ENCODE data around the gene GPR12. TPM values are rescaled to one million over a fixed set of nuclear protein-coding genes. Genes with fewer than 3 reads are reported as not detected.

Gene GPR12
- total RNA-seq, 5 donors from 2014 or later (not counting 1 experiment from before 2014, with no cell fraction given), result not detected

GRCh38 chr13:26710166-26710565 is 50.4 kb downstream of the GPR12 start:
- Histone ChIP-seq H3K27ac (ENCODE audit: low read length) (no peak overlapping the region), H3K9me3 (no peaks in the 10 kb centered on the region), H3K36me3 (ENCODE audit: control insufficient read depth in 2 of 2, extremely low read depth in 1 of 2, insufficient read depth in 1 of 2, low read length in 1 of 2) (no peaks in the 10 kb centered on the region), H3K4me3 (ENCODE audit: control insufficient read depth in 1 of 2, extremely low read depth in 1 of 2, low read length in 1 of 2) (no peak overlapping the region), H3K4me1 (ENCODE audit: control insufficient read depth in 1 of 2, extremely low read depth in 1 of 2, insufficient read depth in 2 of 2, low read length in 2 of 2) (peaks cover 0 to 2% of the 10 kb centered on the region in 2 experiments), H3K27me3 (replicated peaks in 1 of 2; ENCODE audit: control insufficient read depth in 2 of 2, extremely low read depth in 1 of 2, insufficient read depth in 2 of 2, low read length in 1 of 2) (peaks cover 0 to 13% of the 10 kb centered on the region in 2 experiments)
- ChIA-PET CTCF (interaction anchor here in 1 of 2 donors (1.4 kb wide), 1 partner anchor 11 kb away, joined by 5 read pairs; no protein-coding TSS in a partner anchor), POLR2A (no interaction called here)
- H3K27ac Mint-ChIP-seq, result no peak overlapping the region
- WGBS (ENCODE audit: insufficient coverage), result 75% methylated on average over 9 of the region's 13 CpGs
- no peak for ATAC-seq (replicated peaks in 1 of 4)
- DNase-seq, result no peak
- H3K9me3 Mint-ChIP-seq, result peaks cover 0 to 5% (median 5%) of the 10 kb centered on the region in 3 donors
- peaks cover 0 to 11% of the 10 kb centered on the region in 2 donors for H3K27me3 Mint-ChIP-seq
- no peaks in the 10 kb centered on the region for H3K36me3 Mint-ChIP-seq
- no peak overlapping the region for H3K4me3 Mint-ChIP-seq
- no peaks in the 10 kb centered on the region for H3K4me1 Mint-ChIP-seq

- H3K4me3 ChIP-seq (ENCODE audit: control insufficient read depth in 1 of 2, extremely low read depth in 1 of 2, low read length in 1 of 2), result no peak overlapping the region
- no peaks in the 10 kb centered on the region for H3K36me3 ChIP-seq (ENCODE audit: control insufficient read depth in 2 of 2, extremely low read depth in 1 of 2, insufficient read depth in 1 of 2, low read length in 1 of 2)
- Mint-ChIP-seq H3K4me3 (no peak overlapping the region), H3K4me1 (no peaks in the 10 kb centered on the region), H3K9me3 (peaks cover 0 to 5% (median 5%) of the 10 kb centered on the region in 3 donors), H3K36me3 (no peaks in the 10 kb centered on the region), H3K27me3 (peaks cover 3 to 11% of the 10 kb centered on the region in 2 donors), H3K27ac (no peak overlapping the region)
- H3K9me3 ChIP-seq, result no peaks in the 10 kb centered on the region
- no peak overlapping the region for H3K27ac ChIP-seq (ENCODE audit: low read length)
- DNase-seq (no peak), ATAC-seq (replicated peaks in 1 of 4) (no peak)
- H3K27me3 ChIP-seq (replicated peaks in 1 of 2; ENCODE audit: control insufficient read depth in 2 of 2, extremely low read depth in 1 of 2, insufficient read depth in 2 of 2, low read length in 1 of 2), result peaks cover 0 to 13% of the 10 kb centered on the region in 2 experiments
- ChIA-PET CTCF (no interaction called here), POLR2A (no interaction called here)
- H3K4me1 ChIP-seq (ENCODE audit: control insufficient read depth in 1 of 2, extremely low read depth in 1 of 2, insufficient read depth in 2 of 2, low read length in 2 of 2), result peaks cover 0 to 2% of the 10 kb centered on the region in 2 experiments
- 91% methylated on average over 5 of the region's 7 CpGs for WGBS (ENCODE audit: insufficient coverage)
Measured at GRCh38 chr13:26709461-26709860, 51.1 kb downstream of the GPR12 start.

DNA sequence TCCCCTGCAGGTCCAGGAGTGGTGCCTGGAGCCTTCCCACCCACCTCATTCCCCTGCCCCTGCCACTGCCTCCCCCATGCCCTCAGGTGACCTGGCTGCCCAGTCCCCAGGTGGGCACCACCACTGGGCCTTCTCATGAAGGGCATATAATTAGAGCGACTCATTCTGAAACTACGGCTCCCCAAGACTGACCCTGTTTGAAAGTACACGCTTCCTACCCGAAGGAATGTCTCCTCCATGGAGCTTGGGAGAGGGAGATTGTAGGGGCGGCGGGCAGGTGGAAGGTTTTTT is 52.6 kb downstream of the GPR12 start:
- Histone ChIP-seq H3K4me3 (ENCODE audit: control insufficient read depth in 1 of 2, extremely low read depth in 1 of 2, low read length in 1 of 2) (no peak overlapping the region), H3K27me3 (replicated peaks in 1 of 2; ENCODE audit: control insufficient read depth in 2 of 2, extremely low read depth in 1 of 2, insufficient read depth in 2 of 2, low read length in 1 of 2) (peaks cover 0 to 18% of the 10 kb centered on the region in 2 experiments), H3K4me1 (ENCODE audit: control insufficient read depth in 1 of 2, extremely low read depth in 1 of 2, insufficient read depth in 2 of 2, low read length in 2 of 2) (peaks cover 0 to 2% of the 10 kb centered on the region in 2 experiments), H3K36me3 (ENCODE audit: control insufficient read depth in 2 of 2, extremely low read depth in 1 of 2, insufficient read depth in 1 of 2, low read length in 1 of 2) (no peaks in the 10 kb centered on the region), H3K9me3 (no peaks in the 10 kb centered on the region), H3K27ac (ENCODE audit: low read length) (no peak overlapping the region)
- ChIA-PET POLR2A (no interaction called here), CTCF (interaction anchor here in 1 of 2 donors (0.8 to 1.2 kb wide), 2 partner anchors 9 to 222 kb away, joined by 3 read pairs; no protein-coding TSS in a partner anchor)
- peaks cover 3 to 16% of the 10 kb centered on the region in 2 donors for H3K27me3 Mint-ChIP-seq
- no peaks in the 10 kb centered on the region for H3K36me3 Mint-ChIP-seq
- ATAC-seq (replicated peaks in 1 of 4) (no peak), DNase-seq (no peak)
- H3K27ac Mint-ChIP-seq, result no peak overlapping the region
- H3K4me3 Mint-ChIP-seq, result no peak overlapping the region
- H3K9me3 Mint-ChIP-seq, result peaks cover 0 to 5% (median 5%) of the 10 kb centered on the region in 3 donors
- no CpG with 5 or more reads among the region's 6 CpGs for WGBS (ENCODE audit: insufficient coverage)
- no peaks in the 10 kb centered on the region for H3K4me1 Mint-ChIP-seq

DNA sequence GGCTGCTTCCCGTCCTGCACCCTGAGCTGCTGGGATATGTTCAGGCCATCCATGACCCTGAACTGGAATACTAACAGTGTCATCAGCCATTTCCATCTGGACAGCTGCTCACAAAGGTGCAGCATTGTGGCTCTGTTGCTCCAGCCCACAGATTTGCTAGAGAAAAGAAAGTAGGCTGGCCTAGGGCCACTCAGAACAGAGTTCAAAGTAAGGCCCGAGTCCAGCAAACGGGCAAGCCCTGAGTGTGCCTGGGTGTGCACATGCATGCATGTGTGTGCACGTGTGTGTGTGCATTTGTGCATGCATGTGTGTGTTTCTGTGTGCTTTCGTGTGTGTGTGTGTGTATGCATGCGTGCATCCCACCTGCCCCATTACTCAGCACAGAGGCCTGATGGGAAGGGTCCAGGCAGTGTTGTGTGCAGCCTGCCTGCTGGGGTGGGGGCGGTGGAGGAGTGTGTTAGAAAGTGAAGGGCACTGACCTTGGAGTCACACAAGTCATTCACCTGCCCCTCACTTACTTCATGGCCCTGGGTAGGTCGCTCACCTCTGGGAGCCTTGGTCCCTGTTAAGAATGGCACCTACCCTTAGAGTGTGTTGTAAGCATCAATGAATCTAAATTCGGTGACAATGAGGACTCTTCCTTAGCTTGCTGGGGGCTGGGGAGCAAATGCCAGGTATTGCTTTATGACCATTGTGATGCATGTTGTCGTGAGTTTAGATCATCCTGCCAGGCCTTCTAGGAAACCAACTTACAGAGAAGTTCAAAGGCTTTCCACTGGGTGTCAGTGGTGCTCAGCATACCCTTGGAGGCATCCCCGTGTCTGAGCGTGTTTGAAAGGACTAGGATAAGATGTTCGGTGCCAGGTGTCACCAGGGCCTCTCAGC is 53.2 kb downstream of the GPR12 start:
- H3K27ac ChIP-seq (ENCODE audit: low read length), result no peak overlapping the region
- no peaks in the 10 kb centered on the region for H3K9me3 ChIP-seq
- ATAC-seq (replicated peaks in 1 of 4), result peak; percentile 58 to 70 (median 61)
- H3K4me1 ChIP-seq (ENCODE audit: control insufficient read depth in 1 of 2, extremely low read depth in 1 of 2, insufficient read depth in 2 of 2, low read length in 2 of 2), result peaks cover 0 to 2% of the 10 kb centered on the region in 2 experiments
- H3K4me1 Mint-ChIP-seq, result no peaks in the 10 kb centered on the region
- CTCF ChIA-PET, result interaction anchor here in 1 of 2 donors (0.8 to 1.6 kb wide), 3 partner anchors 9 to 223 kb away, joined by 3 to 4 read pairs (median 3); no protein-coding TSS in a partner anchor
- H3K27me3 ChIP-seq (replicated peaks in 1 of 2; ENCODE audit: control insufficient read depth in 2 of 2, extremely low read depth in 1 of 2, insufficient read depth in 2 of 2, low read length in 1 of 2), result peaks cover 0 to 18% of the 10 kb centered on the region in 2 experiments
- POLR2A ChIA-PET, result interaction anchor here in 1 of 2 donors (0.5 kb wide), 1 partner anchor 10 kb away, joined by 3 read pairs; no protein-coding TSS in a partner anchor
- H3K36me3 ChIP-seq (ENCODE audit: control insufficient read depth in 2 of 2, extremely low read depth in 1 of 2, insufficient read depth in 1 of 2, low read length in 1 of 2), result no peaks in the 10 kb centered on the region
- no peak overlapping the region for H3K4me3 ChIP-seq (ENCODE audit: control insufficient read depth in 1 of 2, extremely low read depth in 1 of 2, low read length in 1 of 2)
- H3K36me3 Mint-ChIP-seq, result no peaks in the 10 kb centered on the region
- peaks cover 0 to under 1% (median 0%) of the 10 kb centered on the region in 3 donors for H3K9me3 Mint-ChIP-seq
- H3K4me3 Mint-ChIP-seq, result no peak overlapping the region
- WGBS (ENCODE audit: insufficient coverage), result 31% methylated on average over 4 of the region's 13 CpGs
- DNase-seq, result peak in 27 of 35 experiments; percentile 9 to 66 (median 28)
- no peak overlapping the region for H3K27ac Mint-ChIP-seq
- H3K27me3 Mint-ChIP-seq, result peaks cover 3 to 18% of the 10 kb centered on the region in 2 donors

DNA sequence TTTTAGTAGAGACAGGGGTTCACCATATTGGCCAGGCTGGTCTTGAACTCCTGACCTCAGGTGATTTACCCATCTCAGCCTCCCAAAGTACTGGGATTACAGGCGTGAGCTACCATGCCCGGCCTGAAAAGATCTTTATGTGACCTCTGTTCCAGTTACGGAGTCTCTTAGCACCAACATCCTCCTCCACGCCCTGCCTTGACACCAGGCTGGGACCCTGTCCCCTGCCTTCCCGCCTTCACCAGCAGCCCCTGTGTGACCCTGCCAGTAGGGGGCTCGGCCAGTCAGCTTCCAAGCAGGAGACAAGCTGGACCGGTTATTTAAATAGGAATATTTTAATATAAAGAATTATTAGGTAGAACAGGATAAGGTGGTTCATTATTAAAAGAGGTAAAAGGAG is 54.2 kb downstream of the GPR12 start:
- H3K27ac Mint-ChIP-seq, result no peak overlapping the region
- H3K36me3 ChIP-seq (ENCODE audit: control insufficient read depth in 2 of 2, extremely low read depth in 1 of 2, insufficient read depth in 1 of 2, low read length in 1 of 2), result no peaks in the 10 kb centered on the region
- peaks cover 3 to 18% of the 10 kb centered on the region in 2 donors for H3K27me3 Mint-ChIP-seq
- H3K27ac ChIP-seq (ENCODE audit: low read length), result no peak overlapping the region
- DNase-seq, result no peak
- no peaks in the 10 kb centered on the region for H3K36me3 Mint-ChIP-seq
- peaks cover 0 to 18% of the 10 kb centered on the region in 2 experiments for H3K27me3 ChIP-seq (replicated peaks in 1 of 2; ENCODE audit: control insufficient read depth in 2 of 2, extremely low read depth in 1 of 2, insufficient read depth in 2 of 2, low read length in 1 of 2)
- no peak for ATAC-seq (replicated peaks in 1 of 4)
- H3K9me3 ChIP-seq, result no peaks in the 10 kb centered on the region
- peaks cover 0 to 2% of the 10 kb centered on the region in 2 experiments for H3K4me1 ChIP-seq (ENCODE audit: control insufficient read depth in 1 of 2, extremely low read depth in 1 of 2, insufficient read depth in 2 of 2, low read length in 2 of 2)
- no peaks in the 10 kb centered on the region for H3K9me3 Mint-ChIP-seq
- no peaks in the 10 kb centered on the region for H3K4me1 Mint-ChIP-seq
- no peak overlapping the region for H3K4me3 Mint-ChIP-seq
- H3K4me3 ChIP-seq (ENCODE audit: control insufficient read depth in 1 of 2, extremely low read depth in 1 of 2, low read length in 1 of 2), result no peak overlapping the region
- POLR2A ChIA-PET, result no interaction called here
- 96% methylated on average over 3 of the region's 7 CpGs for WGBS (ENCODE audit: insufficient coverage)
- CTCF ChIA-PET, result interaction anchor here (0.6 to 2.1 kb wide), 4 partner anchors 9 to 224 kb away, joined by 3 to 6 read pairs (median 4); no protein-coding TSS in a partner anchor

GRCh38 chr13:26705536-26705935 is 55.0 kb downstream of the GPR12 start:
- ChIA-PET CTCF (interaction anchor here (0.6 to 2.1 kb wide), 5 partner anchors 9 to 258 kb away, joined by 3 to 6 read pairs (median 4); no protein-coding TSS in a partner anchor), POLR2A (no interaction called here)
- H3K27ac Mint-ChIP-seq, result no peak overlapping the region
- no peaks in the 10 kb centered on the region for H3K36me3 ChIP-seq (ENCODE audit: control insufficient read depth in 2 of 2, extremely low read depth in 1 of 2, insufficient read depth in 1 of 2, low read length in 1 of 2)
- H3K27me3 ChIP-seq (replicated peaks in 1 of 2; ENCODE audit: control insufficient read depth in 2 of 2, extremely low read depth in 1 of 2, insufficient read depth in 2 of 2, low read length in 1 of 2), result peaks cover 0 to 18% of the 10 kb centered on the region in 2 experiments
- H3K4me1 Mint-ChIP-seq, result no peaks in the 10 kb centered on the region
- WGBS (ENCODE audit: insufficient coverage), result 100% methylated on average over 1 of the region's 4 CpGs
- no peak overlapping the region for H3K27ac ChIP-seq (ENCODE audit: low read length)
- peaks cover 0 to 2% of the 10 kb centered on the region in 2 experiments for H3K4me1 ChIP-seq (ENCODE audit: control insufficient read depth in 1 of 2, extremely low read depth in 1 of 2, insufficient read depth in 2 of 2, low read length in 2 of 2)
- no peak overlapping the region for H3K4me3 Mint-ChIP-seq
- peaks cover 3 to 18% of the 10 kb centered on the region in 2 donors for H3K27me3 Mint-ChIP-seq
- no peaks in the 10 kb centered on the region for H3K9me3 Mint-ChIP-seq
- no peak for ATAC-seq (replicated peaks in 1 of 4)
- H3K4me3 ChIP-seq (ENCODE audit: control insufficient read depth in 1 of 2, extremely low read depth in 1 of 2, low read length in 1 of 2), result no peak overlapping the region
- DNase-seq, result no peak
- H3K9me3 ChIP-seq, result no peaks in the 10 kb centered on the region
- no peaks in the 10 kb centered on the region for H3K36me3 Mint-ChIP-seq
